Measurements from ENCODE around the gene HNF4A. TPM values are rescaled to one million over a fixed set of nuclear protein-coding genes. Genes with fewer than 3 reads are reported as not detected.

HNF4A gene
- total and polyA plus RNA-seq, 2 of the 13 experiments (the other 11 are each of a cell fraction or from before 2014, with no cell fraction given), result 80.9 to 169 TPM

DNA sequence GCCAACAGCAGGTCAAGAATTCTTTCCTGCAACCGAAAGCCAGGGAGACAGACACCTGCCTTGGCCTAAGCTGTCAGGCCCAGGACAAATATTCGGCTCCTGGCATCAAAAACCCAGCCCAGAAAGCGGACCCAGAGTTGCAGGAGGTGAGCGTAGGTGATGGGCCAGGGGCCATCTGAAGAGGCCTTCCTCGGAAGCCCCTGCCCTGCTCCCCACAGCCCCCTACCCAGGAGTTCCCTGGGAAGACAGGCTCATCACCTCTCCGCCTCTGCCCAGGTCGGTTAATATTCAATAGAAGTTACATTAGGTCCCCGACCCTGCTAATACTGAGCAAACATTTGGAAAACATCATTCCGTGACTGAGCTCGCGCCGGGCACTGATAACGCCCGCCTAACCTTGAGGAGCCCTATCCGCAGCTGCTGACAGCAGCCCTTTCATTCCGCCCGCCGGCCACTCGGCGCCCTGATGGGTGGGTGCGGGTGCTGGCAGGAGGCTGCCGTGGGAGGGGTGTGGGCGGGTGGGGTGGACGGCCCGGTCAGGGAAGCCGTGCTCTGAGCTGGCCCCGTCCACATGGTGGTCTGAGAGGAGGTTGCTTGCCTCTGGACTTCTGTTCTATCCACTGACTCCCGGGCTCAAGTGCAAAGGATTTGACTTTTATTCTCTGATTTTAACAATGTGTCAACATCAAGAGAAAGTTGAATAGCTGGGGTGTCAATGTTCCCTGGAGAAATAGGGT is 55.7 kb downstream of the HNF4A start (continued):
- TF ChIP-seq, protein P1, sequence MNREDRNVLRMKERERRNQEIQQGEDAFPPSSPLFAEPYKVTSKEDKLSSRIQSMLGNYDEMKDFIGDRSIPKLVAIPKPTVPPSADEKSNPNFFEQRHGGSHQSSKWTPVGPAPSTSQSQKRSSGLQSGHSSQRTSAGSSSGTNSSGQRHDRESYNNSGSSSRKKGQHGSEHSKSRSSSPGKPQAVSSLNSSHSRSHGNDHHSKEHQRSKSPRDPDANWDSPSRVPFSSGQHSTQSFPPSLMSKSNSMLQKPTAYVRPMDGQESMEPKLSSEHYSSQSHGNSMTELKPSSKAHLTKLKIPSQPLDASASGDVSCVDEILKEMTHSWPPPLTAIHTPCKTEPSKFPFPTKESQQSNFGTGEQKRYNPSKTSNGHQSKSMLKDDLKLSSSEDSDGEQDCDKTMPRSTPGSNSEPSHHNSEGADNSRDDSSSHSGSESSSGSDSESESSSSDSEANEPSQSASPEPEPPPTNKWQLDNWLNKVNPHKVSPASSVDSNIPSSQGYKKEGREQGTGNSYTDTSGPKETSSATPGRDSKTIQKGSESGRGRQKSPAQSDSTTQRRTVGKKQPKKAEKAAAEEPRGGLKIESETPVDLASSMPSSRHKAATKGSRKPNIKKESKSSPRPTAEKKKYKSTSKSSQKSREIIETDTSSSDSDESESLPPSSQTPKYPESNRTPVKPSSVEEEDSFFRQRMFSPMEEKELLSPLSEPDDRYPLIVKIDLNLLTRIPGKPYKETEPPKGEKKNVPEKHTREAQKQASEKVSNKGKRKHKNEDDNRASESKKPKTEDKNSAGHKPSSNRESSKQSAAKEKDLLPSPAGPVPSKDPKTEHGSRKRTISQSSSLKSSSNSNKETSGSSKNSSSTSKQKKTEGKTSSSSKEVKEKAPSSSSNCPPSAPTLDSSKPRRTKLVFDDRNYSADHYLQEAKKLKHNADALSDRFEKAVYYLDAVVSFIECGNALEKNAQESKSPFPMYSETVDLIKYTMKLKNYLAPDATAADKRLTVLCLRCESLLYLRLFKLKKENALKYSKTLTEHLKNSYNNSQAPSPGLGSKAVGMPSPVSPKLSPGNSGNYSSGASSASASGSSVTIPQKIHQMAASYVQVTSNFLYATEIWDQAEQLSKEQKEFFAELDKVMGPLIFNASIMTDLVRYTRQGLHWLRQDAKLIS (CRISPR knock-in tag; IDR thresholded peaks at IDR 0.05), result no peak; the same call in none of the 2 replicates
- TF ChIP-seq SMAD9 (CRISPR knock-in tag; IDR thresholded peaks at IDR 0.05) (no peak), PAF1 (CRISPR knock-in tag; IDR thresholded peaks at IDR 0.05) (0 out of 2 replicates have a peak, but pooled peaks have one; percentile 66), ZNF329 (CRISPR knock-in tag; IDR thresholded peaks at IDR 0.05; ENCODE audit: low read depth) (0 out of 2 replicates have a peak, but pooled peaks have one; percentile 83), HMG20B (CRISPR knock-in tag; conservative IDR thresholded peaks at IDR 0.05) (peak; percentile 95), NFIB (CRISPR knock-in tag; IDR thresholded peaks at IDR 0.05; ENCODE audit: borderline replicate concordance) (no peak), GTF3A (CRISPR knock-in tag; conservative IDR thresholded peaks at IDR 0.05) (no peak), RNF219 (CRISPR knock-in tag; IDR thresholded peaks at IDR 0.05) (peak; percentile 77; the same call in 1 of the 2 replicates), SAFB2 (CRISPR knock-in tag; IDR thresholded peaks at IDR 0.05; ENCODE audit: borderline replicate concordance, low read depth) (peak; percentile 31), XRCC5 (optimal IDR thresholded peaks at IDR 0.05; ENCODE audit: low read length) (no peak), TOPORS (CRISPR knock-in tag; IDR thresholded peaks at IDR 0.05) (no peak; the same call in 1 of the 2 replicates), REL (CRISPR knock-in tag; conservative IDR thresholded peaks at IDR 0.05) (no peak), E2F1 (CRISPR knock-in tag; IDR thresholded peaks at IDR 0.05) (peak; percentile 31; the same call in 1 of the 2 replicates), RBFOX2 (IDR thresholded peaks at IDR 0.05; ENCODE audit: low read depth, low read length) (peak; percentile 72), ZNF879 (CRISPR knock-in tag; IDR thresholded peaks at IDR 0.05) (no peak; the same call in 1 of the 2 replicates)
- TF ChIP-seq, protein P2, sequence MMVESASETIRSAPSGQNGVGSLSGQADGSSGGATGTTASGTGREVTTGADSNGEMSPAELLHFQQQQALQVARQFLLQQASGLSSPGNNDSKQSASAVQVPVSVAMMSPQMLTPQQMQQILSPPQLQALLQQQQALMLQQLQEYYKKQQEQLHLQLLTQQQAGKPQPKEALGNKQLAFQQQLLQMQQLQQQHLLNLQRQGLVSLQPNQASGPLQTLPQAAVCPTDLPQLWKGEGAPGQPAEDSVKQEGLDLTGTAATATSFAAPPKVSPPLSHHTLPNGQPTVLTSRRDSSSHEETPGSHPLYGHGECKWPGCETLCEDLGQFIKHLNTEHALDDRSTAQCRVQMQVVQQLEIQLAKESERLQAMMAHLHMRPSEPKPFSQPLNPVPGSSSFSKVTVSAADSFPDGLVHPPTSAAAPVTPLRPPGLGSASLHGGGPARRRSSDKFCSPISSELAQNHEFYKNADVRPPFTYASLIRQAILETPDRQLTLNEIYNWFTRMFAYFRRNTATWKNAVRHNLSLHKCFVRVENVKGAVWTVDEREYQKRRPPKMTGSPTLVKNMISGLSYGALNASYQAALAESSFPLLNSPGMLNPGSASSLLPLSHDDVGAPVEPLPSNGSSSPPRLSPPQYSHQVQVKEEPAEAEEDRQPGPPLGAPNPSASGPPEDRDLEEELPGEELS (CRISPR knock-in tag; IDR thresholded peaks at IDR 0.05), result peak; percentile 96
- TF ChIP-seq, protein P3, sequence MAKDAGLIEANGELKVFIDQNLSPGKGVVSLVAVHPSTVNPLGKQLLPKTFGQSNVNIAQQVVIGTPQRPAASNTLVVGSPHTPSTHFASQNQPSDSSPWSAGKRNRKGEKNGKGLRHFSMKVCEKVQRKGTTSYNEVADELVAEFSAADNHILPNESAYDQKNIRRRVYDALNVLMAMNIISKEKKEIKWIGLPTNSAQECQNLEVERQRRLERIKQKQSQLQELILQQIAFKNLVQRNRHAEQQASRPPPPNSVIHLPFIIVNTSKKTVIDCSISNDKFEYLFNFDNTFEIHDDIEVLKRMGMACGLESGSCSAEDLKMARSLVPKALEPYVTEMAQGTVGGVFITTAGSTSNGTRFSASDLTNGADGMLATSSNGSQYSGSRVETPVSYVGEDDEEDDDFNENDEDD (CRISPR knock-in tag; IDR thresholded peaks at IDR 0.05; ENCODE audit: borderline replicate concordance), result peak; percentile 81
